ENCODE data around the gene JDP2.
"Not testable (repeated sequence)": the region's sequence is repeated elsewhere in the genome, so short reads cannot be mapped to it uniquely, and the experiment has no call there.

JDP2 gene, protein sequence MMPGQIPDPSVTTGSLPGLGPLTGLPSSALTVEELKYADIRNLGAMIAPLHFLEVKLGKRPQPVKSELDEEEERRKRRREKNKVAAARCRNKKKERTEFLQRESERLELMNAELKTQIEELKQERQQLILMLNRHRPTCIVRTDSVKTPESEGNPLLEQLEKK

DNA sequence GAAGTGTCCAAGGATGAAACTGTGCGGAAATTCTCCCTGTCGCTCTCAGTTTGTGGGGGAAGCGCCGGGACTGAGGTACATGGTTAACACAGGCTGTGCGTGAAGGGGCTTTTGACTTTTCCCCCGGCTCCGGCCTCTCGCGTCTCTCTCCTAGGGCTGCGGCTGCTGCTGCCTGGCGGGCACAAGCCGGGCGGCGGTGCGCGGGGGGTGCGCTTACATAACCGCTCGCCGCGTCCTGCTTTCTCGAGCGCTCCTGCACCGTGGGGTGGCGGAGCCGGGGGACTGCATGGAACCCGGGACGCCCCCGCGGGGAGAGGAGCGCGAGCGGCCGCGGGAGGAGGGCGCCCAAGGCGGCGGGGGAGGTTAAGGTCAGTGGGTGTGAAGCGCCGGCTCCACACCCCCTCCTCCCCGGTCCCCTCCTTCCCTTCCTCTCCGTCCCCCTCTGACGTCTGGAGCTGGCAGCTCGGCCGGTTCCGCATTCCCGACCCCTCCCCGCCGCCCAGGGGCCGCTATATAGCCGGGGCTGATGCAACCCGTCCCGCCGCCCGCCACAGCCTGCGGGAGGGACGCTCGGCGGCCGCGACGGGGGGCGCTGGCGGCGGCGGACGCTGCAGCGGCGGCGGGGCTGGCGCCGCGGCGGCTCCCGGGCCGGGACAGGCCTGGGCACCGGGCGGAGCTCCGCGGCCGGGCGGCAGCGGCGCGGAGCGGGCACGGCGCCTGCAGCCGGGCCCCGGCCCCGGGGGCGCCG is at the start of gene JDP2:
JDP2 (plus strand) TSS at position 541 of the 748 bp plus-strand sequence. CDS start 9,899 bp downstream, outside the sequence.
- peaks cover 5% of the 10 kb centered on the region for H3K36me3 Mint-ChIP-seq (ENCODE audit: low read depth)
- H3K27me3 Mint-ChIP-seq (ENCODE audit: low read depth): peaks cover 13% of the 10 kb centered on the region
- peak within 1 kb of the TSS; percentile 83 to 90 (median 88) for H3K4me3 Mint-ChIP-seq
- peak within 1 kb of the TSS; percentile 52 to 97 (median 88) for H3K27ac Mint-ChIP-seq
- TF ChIP-seq, protein P1, sequence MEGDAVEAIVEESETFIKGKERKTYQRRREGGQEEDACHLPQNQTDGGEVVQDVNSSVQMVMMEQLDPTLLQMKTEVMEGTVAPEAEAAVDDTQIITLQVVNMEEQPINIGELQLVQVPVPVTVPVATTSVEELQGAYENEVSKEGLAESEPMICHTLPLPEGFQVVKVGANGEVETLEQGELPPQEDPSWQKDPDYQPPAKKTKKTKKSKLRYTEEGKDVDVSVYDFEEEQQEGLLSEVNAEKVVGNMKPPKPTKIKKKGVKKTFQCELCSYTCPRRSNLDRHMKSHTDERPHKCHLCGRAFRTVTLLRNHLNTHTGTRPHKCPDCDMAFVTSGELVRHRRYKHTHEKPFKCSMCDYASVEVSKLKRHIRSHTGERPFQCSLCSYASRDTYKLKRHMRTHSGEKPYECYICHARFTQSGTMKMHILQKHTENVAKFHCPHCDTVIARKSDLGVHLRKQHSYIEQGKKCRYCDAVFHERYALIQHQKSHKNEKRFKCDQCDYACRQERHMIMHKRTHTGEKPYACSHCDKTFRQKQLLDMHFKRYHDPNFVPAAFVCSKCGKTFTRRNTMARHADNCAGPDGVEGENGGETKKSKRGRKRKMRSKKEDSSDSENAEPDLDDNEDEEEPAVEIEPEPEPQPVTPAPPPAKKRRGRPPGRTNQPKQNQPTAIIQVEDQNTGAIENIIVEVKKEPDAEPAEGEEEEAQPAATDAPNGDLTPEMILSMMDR (IDR thresholded peaks at IDR 0.05; ENCODE audit: unreplicated experiment in 3 of 3): peak in 1 of 3 experiments; percentile 9
- H3K4me1 Mint-ChIP-seq: peaks cover 53% of the 10 kb centered on the region
- no peaks in the 10 kb centered on the region for H3K9me3 Mint-ChIP-seq

DNA sequence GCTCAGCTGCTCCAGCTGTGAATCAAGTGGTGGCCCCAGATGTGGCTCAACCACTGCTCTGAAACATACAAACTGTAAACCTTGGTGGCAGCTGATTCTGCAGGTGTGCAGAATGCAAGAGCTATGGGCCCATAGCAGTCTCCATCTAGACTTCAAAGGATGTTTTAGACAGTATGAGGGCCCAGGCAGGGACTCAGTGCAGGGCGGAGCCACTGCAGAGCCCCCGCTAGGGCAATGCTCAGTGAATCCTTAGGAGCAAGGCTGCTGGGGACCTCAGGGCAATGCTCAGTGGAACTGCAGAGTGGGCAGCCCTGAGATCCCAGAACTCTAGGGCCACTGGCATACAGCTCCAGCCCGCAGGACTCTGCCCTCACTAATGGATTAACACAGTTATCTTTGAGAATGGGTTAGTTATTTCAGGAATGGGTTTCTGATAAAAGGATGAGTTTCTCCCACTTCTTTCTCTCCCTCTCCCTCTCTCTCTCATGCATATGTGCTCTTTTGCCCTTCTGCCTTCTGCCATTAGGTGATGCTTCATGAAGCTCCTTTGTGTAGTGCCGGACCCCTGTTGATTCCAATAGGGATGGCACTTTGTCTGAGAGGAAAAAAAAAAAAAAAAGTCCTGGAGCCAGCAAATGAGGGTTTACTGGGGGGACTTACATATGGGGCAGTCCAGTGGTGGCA is 48.4 kb upstream of the JDP2 start:
- H3K27me3 Mint-ChIP-seq (ENCODE audit: low read depth): no peaks in the 10 kb centered on the region
- TF ChIP-seq, protein P1 (IDR thresholded peaks at IDR 0.05; ENCODE audit: unreplicated experiment in 3 of 3): no peak
- no peak overlapping the region for H3K4me3 Mint-ChIP-seq
- H3K9me3 Mint-ChIP-seq: peaks cover 9% of the 10 kb centered on the region
- peaks cover 15% of the 10 kb centered on the region for H3K4me1 Mint-ChIP-seq
- H3K36me3 Mint-ChIP-seq (ENCODE audit: low read depth): no peaks in the 10 kb centered on the region
- no peak overlapping the region for H3K27ac Mint-ChIP-seq

DNA sequence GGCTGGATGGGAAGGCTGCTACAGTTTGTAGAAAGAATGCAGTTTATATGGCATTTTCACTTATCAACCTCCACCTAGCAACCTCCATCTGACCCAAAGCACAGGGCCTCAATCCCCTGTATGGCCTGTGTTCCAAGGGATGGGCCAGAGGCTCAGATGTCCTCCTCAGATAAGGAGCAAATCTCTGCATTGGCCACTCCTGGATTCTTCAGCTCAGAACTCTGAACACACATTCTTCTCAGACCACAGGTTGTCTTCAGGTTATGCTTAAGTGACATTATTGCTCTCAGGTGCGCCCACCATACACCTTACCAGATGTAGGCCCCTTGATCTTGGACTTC is 47.9 kb upstream of the JDP2 start:
- TF ChIP-seq, protein P1 (IDR thresholded peaks at IDR 0.05; ENCODE audit: unreplicated experiment in 3 of 3): no peak
- peak overlapping the region in 1 of 3 experiments; percentile 49 for H3K27ac Mint-ChIP-seq
- H3K36me3 Mint-ChIP-seq (ENCODE audit: low read depth): no peaks in the 10 kb centered on the region
- H3K4me3 Mint-ChIP-seq: no peak overlapping the region
- H3K27me3 Mint-ChIP-seq (ENCODE audit: low read depth): no peaks in the 10 kb centered on the region
- H3K9me3 Mint-ChIP-seq: peaks cover 14% of the 10 kb centered on the region
- peaks cover 15% of the 10 kb centered on the region for H3K4me1 Mint-ChIP-seq

DNA sequence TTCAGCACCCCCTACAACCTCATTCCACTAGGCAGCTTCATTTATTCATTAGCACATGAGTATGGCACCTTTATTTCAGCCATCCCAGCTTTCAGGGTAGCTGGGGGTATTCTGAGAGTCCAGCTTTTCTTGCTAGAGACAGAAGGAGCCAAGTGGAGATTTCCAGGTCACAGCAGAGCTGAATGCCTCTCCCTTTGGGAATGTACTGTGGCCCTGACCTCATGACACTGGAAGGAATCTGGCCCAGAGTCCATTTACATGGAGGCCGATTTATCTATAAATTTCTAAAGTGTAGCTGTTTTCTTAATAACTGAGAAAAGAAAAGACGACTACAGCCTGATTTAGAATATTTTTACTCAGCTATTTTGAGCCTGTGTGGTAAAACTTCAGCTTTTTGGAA is 47.2 kb upstream of the JDP2 start:
- no peaks in the 10 kb centered on the region for H3K27me3 Mint-ChIP-seq (ENCODE audit: low read depth)
- H3K4me1 Mint-ChIP-seq: peaks cover 15% of the 10 kb centered on the region
- no peaks in the 10 kb centered on the region for H3K36me3 Mint-ChIP-seq (ENCODE audit: low read depth)
- H3K4me3 Mint-ChIP-seq: no peak overlapping the region
- H3K27ac Mint-ChIP-seq: peak overlapping the region in 1 of 3 experiments; percentile 49
- TF ChIP-seq, protein P1 (IDR thresholded peaks at IDR 0.05; ENCODE audit: unreplicated experiment in 3 of 3): no peak
- H3K9me3 Mint-ChIP-seq: peaks cover 17% of the 10 kb centered on the region

DNA sequence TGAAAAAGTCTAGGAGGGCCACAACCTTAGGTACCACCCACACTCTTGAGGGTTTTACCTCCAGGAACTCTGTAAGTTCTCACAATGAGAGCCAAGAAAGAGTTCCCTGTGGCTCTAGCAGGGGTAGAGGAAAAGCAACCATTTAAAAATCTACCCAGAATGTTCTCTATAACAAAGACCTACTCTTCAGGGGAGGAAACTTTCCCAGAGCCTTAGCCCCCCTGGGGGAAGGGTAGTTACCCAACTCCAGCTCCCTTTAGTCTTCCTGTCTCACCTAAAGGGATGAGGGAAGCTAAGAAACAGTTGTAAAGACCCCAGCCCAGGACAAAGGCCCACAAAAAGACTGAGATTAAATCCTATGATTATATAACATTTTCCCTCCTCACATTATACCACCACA is 46.2 kb upstream of the JDP2 start:
- Mint-ChIP-seq H3K9me3 (peaks cover 21% of the 10 kb centered on the region), H3K36me3 (ENCODE audit: low read depth) (no peaks in the 10 kb centered on the region), H3K27me3 (ENCODE audit: low read depth) (no peaks in the 10 kb centered on the region), H3K4me1 (peaks cover 15% of the 10 kb centered on the region), H3K4me3 (no peak overlapping the region), H3K27ac (no peak overlapping the region)
- TF ChIP-seq, protein P1 (IDR thresholded peaks at IDR 0.05; ENCODE audit: unreplicated experiment in 3 of 3): no peak

DNA sequence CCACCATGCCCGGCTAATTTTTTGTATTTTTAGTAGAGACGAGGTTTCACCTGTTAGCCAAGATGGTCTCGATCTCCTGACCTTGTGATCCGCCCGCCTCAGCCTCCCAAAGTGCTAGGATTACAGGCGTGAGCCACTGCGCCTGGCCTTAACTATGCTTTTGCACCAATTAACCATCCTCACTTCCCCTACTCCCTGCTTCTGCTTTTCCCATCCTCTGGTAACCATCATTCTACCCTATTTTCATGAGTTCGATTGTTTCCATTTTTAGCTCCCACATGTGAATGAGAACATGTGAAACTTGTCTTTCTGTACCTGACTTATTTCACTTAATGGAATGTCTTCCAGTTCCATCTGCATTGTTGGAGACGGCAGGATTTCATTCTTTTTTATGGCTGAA is 44.6 kb upstream of the JDP2 start:
- Mint-ChIP-seq H3K4me1 (peaks cover 15% of the 10 kb centered on the region), H3K9me3 (peaks cover 21% of the 10 kb centered on the region)
- not testable (repeated sequence) for H3K27me3 Mint-ChIP-seq (ENCODE audit: low read depth); H3K27ac Mint-ChIP-seq; H3K36me3 Mint-ChIP-seq (ENCODE audit: low read depth); H3K4me3 Mint-ChIP-seq
